IPS-NIHi11 (cell line): ENCODE measurements around the gene ARHGAP23.

ENCODE experiments used
- DNase-seq: peaks from one replicate; pipeline ENCODE4 v3.0.0; 2012; ENCODE audit warnings: mixed read lengths, low spot score

Gene ARHGAP23

DNA sequence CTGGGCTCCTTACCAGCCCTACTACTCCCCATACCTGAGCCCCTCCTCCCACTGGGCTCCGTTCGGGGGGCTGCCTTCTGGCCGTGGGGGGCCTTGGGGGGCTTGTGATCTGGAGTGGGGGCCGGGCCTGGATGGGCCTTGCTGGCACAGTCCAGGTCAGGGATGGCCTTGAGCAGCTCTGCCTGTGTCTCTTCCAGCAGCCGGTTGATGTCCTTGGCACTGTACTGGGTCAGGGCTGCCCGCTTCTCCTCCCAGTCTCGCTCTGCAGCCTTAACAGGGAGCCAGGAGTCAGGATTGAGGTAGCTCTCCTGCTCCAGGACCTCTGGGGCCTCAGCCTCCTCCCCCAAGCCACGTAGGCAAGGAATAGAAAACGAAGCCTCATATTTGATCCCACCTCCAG is 122.9 kb downstream of the ARHGAP23 start:
- no peak for DNase-seq

- DNase-seq = no peak
These were observed 124.1 kb downstream of the ARHGAP23 start for GRCh38 chr17:38552343-38552742.

DNA sequence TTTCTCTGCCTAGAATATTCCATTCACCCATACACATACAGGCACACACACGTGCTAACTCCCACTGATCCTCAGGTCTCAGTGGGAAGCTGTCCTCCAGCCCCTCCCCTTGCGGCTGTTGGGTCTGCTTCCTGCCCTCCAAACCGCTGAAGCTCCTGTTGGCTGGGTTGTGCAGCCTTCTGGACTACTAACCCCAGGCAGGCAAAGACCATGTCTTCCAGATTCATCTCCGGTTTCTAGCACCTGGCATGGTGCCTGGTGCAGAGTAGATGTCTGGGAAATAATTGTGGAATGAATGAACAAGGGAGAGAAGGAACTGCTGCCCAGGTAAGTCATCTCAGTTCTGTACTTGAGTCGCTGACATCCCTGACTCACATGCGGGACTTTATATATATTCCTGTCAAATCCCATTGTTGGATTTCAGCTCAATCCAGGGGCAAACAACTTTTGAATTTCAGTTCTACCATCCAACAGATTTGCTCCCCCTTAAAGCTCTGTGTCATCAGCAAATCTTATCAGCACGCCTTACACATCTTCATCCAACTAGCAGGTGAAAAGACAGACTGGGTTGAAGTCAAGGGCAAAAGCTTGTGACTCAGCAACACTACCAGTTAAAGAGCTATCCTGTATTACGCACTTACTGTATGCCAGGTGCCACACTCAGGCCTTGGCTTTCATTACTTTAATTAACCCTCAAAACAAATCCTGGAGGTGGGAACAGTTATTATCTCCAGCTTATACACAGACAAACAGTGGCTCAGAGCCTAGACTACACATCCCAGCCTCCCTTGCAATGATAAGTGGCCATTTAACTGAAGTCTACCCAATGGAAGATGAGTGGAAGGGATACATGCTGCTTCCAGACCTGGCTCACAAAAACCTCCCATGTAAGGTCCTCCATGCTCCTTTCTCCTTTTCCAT is 126.4 kb downstream of the ARHGAP23 start:
- DNase-seq = no peak

DNA sequence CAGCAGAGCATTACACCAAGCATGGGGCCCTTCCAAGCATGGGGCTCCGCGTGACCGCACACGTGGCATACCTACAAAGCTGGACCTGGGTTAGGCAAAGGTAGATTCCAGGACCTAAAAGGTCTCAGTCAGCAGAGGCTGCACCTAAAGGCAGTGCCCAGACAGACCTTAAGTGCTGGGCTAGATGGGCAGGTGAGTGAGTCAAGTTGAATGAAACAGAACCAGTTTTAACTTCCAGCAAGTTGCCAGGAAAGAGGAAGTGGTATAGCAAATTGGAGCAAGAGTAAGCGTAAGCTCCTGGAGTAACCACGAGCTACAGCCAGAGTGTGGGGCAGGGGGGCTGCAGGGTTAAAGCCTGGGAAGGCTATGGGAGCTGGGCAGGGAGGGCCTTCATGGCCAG is 128.0 kb downstream of the ARHGAP23 start:
- DNase-seq = no peak

GRCh38 chr17:38557396-38557795 is 129.1 kb downstream of the ARHGAP23 start:
- DNase-seq = no peak

DNA sequence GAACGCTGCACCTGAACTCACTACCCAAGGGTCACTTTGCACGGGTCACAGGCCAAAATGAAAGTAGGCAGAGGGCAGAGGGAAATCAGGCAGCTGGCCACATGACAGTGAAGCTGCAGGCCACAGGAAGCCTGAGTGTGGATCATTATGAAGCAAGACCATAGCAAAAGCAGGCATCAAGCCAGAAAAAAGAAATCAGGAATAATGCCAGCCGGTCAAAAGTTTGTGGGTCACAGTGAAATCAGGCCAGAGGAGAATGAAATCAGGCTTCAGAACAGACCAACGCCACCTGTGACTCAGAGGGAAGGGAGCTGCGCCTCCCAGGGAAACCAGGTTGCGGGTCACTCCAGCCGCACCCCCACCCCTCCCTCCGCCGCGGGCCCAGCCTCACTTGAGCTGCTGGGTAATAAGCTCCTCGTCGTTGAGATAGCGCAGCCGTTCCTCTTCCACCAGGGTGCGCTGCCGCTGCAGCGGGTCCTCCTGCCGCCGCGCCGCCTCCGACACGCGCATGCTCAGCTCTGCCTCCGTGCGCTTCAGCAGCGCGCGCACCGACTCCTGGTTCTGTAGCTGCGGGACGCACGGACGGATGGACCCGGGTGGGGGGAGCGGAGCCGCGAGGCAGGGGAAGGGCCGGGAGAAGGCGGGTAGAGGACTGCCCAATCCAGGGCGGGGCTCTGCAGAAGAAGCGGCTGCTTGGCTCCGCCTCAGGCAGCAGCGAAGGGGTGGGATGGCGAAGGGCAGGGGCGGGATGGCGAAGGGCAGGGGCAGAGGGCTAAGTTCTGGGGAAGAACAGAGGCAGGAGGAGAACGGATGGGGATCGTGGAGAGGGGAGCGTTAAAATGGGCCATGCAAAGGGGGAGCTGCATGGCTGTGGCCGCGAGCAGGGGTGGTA is 129.8 kb downstream of the ARHGAP23 start:
- peak; percentile 98 for DNase-seq

GRCh38 chr17:38558728-38559050 is 130.4 kb downstream of the ARHGAP23 start:
- DNase-seq = no peak

GRCh38 chr17:38559051-38559879 is 131.0 kb downstream of the ARHGAP23 start:
- peak; percentile 96 for DNase-seq

DNA sequence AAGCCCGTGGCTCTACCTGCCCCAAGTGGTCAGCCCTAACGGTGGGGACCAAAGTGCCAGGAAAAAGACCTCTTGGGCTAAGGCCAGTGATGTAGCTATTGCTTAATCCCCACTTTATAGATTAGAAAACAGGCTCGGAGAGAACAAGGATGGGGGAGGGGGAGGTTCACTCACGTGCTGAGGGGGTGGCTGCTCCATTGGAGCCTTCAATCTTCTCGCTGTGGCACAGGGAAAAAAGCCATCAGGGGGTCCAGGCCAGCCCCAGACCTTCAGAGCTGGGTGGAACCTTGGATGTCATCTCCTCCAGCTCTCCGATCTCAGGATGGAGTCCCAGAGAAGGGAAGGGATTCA is 131.6 kb downstream of the ARHGAP23 start:
- DNase-seq = no peak

- no peak for DNase-seq
These were observed 132.4 kb downstream of the ARHGAP23 start for GRCh38 chr17:38560503-38561318.

DNA sequence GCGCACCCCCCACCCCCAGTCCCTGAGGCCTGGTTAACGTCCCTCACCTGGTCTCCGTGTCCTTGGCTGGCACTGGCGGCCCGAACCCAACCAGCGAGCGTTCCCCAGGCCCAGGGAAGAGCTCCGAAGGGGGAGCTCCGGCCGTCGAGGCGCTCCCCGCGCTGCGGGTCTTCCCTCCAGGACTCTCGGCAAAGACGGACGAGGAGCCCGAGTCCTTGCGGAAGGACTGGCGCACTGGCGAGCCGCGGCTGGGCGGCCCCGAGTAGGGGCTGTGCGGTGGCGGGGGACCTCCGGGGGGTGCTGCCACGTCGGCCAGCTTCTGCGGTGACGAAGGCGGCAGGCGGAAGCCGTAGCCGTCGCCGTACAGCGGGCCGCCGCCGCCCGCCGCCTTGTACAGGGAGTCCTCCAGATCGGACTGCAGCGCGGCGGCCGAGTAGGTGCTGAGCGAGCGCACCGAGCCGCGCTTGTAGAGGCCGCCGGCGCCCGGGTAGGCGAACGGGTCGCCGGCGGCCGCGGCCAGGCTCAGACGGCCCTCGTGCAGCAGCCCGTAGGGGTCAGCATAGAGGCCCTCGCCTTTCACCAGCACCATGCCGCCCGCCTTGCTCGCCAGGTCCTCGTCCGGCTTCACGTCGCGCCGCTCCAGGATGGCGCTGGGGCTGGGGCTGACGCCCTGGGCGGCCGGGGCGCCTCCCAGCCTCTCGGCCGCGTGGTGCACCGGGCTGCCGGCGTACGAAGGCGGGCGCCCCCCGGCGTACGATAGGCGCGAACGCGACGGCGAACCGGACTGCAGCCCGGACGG is 133.4 kb downstream of the ARHGAP23 start:
- DNase-seq = no peak
